ENCODE data around the gene RAB35.

- TF ChIP-seq POLR2A (IDR thresholded peaks at IDR 0.05), result no peak
- TF ChIP-seq, protein P1, sequence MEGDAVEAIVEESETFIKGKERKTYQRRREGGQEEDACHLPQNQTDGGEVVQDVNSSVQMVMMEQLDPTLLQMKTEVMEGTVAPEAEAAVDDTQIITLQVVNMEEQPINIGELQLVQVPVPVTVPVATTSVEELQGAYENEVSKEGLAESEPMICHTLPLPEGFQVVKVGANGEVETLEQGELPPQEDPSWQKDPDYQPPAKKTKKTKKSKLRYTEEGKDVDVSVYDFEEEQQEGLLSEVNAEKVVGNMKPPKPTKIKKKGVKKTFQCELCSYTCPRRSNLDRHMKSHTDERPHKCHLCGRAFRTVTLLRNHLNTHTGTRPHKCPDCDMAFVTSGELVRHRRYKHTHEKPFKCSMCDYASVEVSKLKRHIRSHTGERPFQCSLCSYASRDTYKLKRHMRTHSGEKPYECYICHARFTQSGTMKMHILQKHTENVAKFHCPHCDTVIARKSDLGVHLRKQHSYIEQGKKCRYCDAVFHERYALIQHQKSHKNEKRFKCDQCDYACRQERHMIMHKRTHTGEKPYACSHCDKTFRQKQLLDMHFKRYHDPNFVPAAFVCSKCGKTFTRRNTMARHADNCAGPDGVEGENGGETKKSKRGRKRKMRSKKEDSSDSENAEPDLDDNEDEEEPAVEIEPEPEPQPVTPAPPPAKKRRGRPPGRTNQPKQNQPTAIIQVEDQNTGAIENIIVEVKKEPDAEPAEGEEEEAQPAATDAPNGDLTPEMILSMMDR (IDR thresholded peaks at IDR 0.05), result no peak
These were observed 30.5 kb downstream of the RAB35 start for GRCh38 chr12:120085920-120086645.
